GM04503 (cell line): ENCODE data around the gene GALNT14.

Experiments
- DNase-seq: peaks from one replicate; pipeline ENCODE4 v3.0.0-alpha.2; 2012; ENCODE audit warnings: low read depth

GALNT14 gene

DNA sequence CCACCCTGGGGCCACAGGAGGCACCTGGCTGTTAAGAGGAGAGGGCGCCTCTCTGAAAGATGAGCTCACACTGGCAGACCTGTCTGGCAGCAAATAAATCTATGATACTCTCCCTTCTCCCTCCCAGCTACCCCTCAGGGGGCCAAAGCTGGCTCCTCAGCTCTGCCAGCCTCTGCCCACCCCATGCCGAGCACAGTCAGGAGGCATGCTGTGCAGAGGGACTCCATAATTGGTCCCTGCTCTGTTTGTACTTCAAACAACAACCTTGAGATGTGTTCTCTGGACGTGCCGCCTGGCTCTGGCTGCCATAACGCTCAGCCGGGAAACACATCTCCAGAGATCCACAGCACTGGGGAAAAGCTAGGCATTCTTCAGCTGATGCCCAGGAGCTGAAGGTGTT, 126.7 kb downstream of the GALNT14 start:
- DNase-seq: no peak

DNA sequence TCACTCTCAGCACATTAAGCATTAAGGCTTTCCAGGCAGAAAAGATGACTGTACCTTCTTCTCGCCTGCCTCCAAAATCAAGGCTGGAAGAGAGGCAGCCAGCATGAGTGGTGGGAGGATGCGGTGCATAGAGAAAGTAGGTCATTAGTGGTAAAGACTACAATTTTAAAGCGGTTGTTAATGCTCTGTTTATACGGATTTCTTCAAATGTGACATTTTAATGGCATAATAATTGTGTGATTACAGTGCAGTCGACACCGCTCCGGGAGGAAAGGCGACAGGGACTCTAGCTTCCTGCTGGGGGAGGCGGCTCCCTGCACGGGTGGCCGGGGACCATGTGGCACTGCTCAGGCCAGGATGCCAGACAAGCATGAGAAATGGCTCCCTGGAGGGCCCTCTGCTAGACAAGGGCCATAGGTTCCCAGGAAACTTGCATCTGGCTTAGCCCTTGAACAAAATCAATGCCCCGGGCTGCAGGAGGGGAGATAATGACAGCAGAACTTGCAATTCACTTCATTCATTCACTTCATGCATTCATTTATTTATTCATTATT, 129.6 kb downstream of the GALNT14 start:
- no peak for DNase-seq

DNA sequence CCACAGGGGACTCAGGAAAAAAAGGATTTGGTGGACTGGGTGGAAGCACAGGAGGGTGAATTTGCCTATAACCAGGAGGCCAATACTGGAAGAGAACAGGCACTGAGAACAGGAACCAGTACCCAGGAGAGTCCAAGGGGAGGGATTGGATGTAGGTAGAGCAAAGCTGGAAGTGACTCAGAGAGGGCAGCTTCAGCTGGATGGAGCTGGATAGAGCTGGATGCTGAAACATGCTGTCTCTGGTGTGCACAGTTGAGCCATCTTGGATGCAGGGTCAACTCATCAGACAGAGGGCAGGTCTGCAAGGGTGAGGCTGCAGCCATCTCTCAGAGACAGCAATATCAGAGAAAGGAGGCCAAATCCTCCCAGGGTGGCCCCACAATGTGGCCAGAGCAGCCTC, 134.0 kb downstream of the GALNT14 start:
- no peak for DNase-seq

DNA sequence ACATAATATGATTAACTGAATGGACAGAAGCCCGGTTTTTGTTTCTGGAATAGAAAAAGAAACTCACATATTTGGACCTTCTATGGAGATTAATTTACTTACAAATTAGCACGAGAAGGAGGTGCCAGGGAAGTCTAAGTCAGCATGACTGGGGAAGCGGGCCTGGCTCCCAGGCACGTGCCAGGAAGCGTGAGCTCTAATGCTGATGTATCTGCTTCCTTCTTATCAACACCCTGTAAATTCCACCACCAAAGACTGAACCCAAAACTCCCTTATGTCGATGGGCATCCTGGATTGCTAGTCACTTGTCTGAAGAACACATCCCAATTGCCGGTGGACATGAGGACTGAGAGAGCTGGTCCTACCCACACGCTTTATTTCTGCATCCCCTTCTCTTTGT, 134.5 kb downstream of the GALNT14 start:
- DNase-seq: no peak

- DNase-seq: no peak
Measured at GRCh38 chr2:31002537-31003150, 135.6 kb downstream of the GALNT14 start.

DNA sequence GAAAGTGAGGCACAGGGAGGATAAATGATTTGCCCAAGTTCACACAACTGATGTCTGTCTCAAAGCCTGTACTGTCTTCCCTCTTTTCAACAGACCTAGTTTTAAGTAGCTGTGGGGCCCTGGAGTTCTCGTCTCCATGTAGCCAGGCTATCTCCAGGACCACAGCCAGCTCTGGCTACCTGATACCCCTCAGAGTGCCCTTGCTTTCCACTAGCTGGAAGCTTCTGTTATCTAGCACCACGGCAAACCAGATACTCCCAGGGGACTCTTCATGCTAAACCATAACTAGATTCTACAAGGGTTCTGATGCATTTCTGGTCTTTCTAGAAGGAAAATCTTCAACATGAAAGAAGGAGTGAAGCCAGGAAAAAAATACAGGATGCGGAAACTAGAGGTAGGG, 137.3 kb downstream of the GALNT14 start:
- DNase-seq: no peak

DNA sequence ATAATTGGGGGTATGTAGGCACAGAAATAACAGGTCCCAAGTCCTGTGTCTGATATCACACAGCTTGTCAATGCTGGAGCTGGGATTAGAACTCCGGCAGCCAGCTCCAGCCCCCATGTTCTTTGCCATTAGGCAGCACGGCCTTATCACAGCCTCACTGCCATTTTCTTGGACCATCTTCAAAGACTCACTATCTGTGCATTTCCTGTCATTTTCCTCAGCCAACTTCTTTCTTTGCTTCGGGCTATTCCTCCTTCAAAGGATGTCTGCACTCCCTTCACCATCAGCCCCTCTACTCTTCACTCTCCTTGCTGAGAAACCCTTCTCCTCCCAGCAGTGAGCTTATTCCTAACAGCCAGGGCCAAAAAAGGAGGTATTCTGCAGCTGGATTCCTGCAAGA, 139.6 kb downstream of the GALNT14 start:
- DNase-seq: no peak

- DNase-seq: no peak
Measured at GRCh38 chr2:30997979-30998378, 140.3 kb downstream of the GALNT14 start.

- no peak for DNase-seq
Measured at GRCh38 chr2:30994227-30995056, 143.8 kb downstream of the GALNT14 start.

DNA sequence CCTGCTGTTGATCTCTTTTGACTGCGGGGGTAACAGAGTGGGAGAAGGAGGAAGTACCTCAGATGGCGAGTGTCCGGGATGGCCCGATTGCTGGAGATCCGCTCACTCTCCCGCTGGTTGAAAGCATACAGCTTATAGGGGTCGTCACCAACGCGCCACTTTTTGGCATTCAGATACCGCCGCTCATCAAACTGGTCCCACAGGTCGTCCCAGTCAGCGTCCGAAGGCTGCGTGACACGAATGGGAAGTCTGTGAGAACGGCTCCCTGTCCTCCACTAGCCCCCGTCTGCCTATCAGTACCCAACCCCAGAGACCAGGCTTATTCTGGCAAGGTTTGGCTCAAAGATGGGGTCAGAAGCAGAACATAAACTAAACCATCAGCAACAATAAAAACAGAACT, 145.5 kb downstream of the GALNT14 start:
- no peak for DNase-seq

GRCh38 chr2:30990671-30991070, 147.6 kb downstream of the GALNT14 start:
- DNase-seq: no peak

- DNase-seq: no peak
Measured at GRCh38 chr2:30990176-30990575, 148.1 kb downstream of the GALNT14 start.

- no peak for DNase-seq
Measured at GRCh38 chr2:30989746-30990145, 148.5 kb downstream of the GALNT14 start.

- no peak for DNase-seq
Measured at GRCh38 chr2:30987566-30987965, 150.7 kb downstream of the GALNT14 start.

DNA sequence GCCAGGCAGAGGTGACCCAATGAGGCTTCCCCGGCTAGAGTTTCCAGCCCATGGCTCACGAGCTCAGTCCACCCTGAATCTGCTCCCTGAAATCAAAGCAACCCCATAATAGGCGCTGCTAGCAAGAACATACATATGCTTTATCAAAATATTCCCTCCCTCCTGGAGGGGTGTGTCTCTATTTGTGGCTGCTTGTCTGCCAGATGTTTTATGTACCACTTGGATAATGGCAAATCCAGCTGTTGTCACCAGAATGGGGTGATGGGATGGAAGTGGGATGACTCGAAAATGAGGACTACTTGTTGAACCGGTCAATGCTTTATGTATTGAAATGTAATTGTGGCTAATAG, 152.0 kb downstream of the GALNT14 start:
- no peak for DNase-seq

GRCh38 chr2:30985493-30986230, 152.6 kb downstream of the GALNT14 start:
- DNase-seq: no peak

DNA sequence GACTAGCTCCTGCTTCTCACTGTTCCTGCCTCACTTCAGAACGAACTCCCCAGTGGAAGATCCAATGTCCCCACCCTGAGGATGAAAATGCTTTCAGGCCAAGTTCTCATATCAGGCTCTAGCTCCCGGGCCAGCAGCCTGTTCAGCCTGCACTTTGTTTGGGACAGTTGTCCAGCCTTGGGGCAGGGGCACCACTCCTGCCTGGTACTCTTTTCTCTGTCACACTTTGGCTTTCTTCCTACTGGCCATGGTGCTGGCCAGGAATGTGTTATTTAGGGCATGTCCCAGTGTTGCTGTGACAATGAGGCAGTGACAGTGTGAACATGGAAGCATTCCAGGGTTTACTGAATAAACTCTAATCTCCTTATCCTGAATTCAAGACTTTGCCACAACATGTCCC, 154.1 kb downstream of the GALNT14 start:
- DNase-seq: no peak

GRCh38 chr2:30981510-30981909, 156.7 kb downstream of the GALNT14 start:
- no peak for DNase-seq

DNA sequence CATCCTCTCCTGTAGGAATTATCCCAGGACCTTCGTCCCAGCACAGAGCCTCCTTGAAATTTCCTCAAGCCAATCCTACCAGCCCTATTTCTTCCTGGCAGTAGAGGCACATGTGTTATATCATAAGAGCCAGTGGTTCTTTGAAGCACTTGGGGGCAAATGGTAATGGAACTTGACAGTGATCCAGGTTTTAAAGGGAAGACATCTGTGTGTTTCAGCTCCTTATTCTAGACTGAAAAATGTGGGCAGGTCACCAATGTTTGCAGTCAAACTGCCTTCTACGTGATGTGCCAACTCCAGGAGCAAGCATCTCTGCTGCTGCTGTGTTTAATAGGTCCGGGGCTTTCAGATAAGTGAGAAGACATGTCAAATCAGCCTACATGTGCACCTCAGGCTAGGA, 157.1 kb downstream of the GALNT14 start:
- no peak for DNase-seq

DNA sequence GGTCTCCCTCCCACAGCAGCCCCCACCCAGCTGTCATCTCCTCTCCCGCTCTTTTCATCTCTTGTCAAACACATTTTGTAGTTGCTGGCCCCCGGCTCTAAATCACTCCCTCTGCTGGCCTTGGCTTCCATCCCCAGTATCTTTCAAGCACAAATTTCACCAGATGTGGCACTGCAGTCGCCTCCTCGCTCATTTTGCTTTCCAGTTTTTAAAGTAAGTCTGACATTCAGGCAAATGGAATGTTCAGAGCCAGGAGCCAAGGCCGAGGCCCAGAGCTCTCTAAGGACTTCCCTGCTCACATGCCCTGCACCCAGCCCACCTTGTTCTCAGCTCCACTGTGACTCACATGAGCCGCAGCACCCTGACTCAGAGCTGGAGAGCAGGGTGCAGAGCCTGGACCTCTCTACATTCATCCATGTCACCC, 158.4 kb downstream of the GALNT14 start:
- peak; percentile 46 for DNase-seq

- no peak for DNase-seq
Measured at GRCh38 chr2:30978854-30979253, 159.4 kb downstream of the GALNT14 start.

DNA sequence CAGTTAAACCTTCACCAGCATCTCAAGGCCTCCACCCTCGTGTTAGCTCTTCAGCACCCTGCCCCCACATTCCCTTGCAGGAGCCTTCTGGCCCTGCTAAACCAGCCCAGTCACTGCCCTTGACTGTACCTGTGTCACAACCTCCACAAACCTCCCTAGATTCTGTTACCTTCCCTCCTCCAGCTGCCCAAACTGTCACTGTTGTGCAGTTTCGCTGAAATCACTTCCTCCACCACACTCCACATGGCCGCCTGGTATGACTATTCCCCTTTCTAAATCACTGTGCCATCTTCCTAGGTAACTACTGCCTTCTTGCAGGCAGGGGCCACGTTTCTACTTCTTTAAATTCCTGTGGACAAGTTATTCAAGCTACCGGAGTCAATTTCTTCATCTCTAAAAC, 160.2 kb downstream of the GALNT14 start:
- no peak for DNase-seq

DNA sequence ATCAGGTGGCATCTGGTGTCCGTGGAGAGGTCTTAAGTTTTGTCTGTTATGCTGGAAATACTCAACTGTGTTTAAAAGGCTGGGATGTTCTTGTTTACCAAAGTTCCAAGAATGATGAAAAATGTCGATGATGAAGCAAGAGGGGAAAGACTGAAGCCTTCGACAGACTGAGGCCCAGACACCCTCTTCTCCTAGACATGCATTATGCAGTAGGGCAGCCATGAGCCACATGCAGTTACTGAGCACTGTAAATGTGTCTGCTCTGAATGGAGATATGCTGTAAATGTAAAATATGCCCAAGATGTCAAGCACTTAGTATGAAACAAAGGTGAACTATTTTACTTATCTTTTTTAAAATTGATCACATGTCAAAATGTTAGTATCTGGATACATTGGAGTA, 163.1 kb downstream of the GALNT14 start:
- DNase-seq: no peak
